Non-pigmented ciliary epithelial cell (primary cell): ENCODE results near the gene AP3S2.
A peak's percentile ranks its signal among the peaks of the same experiment; 100 is the strongest.
"Not testable (repeated sequence)": the region's sequence is repeated elsewhere in the genome, so short reads cannot be mapped to it uniquely, and the experiment has no call there.

Experiments
- DNase-seq: peaks from one replicate; pipeline ENCODE4 v3.0.0-alpha.2; 2010; ENCODE audit warnings: low read depth

The AP3S2 gene

GRCh38 chr15:89864958-89865739, 28.6 kb downstream of the AP3S2 start:
- DNase-seq = no peak

- DNase-seq = no peak
Measured at GRCh38 chr15:89863918-89864317, 29.9 kb downstream of the AP3S2 start.

- DNase-seq = no peak
Measured at GRCh38 chr15:89860891-89861290, 32.9 kb downstream of the AP3S2 start.

- DNase-seq = no peak
Measured at GRCh38 chr15:89860431-89860830, 33.4 kb downstream of the AP3S2 start.

DNA sequence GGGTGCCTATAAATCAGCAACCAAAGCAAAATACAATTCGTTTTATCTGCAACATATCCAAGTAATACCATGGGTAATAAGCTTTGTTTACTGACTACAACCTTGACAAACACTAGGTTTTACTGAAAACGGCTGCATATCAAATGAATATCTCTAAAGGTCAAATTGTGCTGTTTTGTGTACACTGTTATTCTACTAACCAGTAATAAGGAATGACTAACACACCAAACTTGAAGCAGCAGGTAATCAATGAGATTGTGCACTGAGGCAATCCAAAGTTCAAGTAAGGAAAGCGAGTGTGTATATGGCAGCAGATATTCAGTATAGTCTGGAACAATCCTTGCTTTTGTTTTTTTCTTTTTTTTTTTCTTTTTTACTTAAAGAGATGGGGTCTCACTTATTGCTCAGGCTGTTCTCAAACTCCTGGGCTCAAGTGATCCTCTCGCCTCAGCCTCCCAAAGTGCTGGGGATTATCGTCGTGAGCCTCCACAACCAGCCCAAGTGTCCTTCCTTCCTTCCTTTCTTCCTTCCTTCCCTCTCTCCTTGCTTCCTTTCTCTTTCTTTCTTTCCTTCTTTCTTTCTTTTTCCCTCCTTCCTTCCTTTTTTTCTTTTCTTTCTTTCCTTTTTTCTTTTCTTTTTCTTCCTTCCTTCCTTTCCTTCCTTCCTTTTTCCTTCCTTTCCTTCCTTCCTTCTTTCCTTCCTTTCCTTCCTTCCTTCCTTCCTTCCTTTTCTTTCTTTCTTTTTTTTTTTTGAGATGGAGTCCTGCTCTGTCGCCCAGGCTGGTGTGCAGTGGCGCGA, 34.9 kb downstream of the AP3S2 start:
- DNase-seq = no peak

- no peak for DNase-seq
Measured at GRCh38 chr15:89857673-89858072, 36.1 kb downstream of the AP3S2 start.

GRCh38 chr15:89855948-89856347, 37.8 kb downstream of the AP3S2 start:
- DNase-seq = no peak

- DNase-seq = not testable (repeated sequence)
Measured at GRCh38 chr15:89854863-89855262, 38.9 kb downstream of the AP3S2 start.

DNA sequence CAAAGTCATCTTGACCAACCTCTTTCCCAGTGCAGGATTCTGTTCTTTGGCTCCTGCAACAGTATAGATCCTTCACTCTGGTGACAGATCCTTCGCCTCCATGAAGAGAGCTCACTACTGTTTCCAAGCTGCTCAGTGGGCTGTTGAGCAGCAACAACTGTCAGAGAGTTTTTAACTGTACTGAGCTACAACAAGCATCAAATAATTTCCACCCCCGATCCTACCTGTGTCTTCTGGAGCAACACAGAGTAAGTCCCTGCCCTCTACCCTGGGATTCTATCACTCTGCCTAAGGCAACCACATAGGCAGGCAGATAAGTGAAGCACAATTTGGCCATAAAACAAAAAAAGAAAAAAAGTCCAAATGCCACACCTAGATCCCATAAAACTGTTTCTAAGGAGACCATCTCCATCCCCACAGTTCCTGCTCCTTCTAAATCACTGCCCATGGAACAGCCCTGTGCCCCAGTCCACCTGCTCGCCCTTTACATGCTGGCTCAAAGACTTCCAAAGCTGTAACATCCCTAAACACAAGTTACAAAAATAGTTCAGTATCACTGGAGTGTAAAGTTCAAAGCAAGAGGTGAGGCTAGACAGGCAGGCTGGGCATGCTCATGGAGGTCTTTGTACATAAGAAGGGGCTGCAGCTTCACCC, 41.3 kb downstream of the AP3S2 start:
- DNase-seq = no peak

DNA sequence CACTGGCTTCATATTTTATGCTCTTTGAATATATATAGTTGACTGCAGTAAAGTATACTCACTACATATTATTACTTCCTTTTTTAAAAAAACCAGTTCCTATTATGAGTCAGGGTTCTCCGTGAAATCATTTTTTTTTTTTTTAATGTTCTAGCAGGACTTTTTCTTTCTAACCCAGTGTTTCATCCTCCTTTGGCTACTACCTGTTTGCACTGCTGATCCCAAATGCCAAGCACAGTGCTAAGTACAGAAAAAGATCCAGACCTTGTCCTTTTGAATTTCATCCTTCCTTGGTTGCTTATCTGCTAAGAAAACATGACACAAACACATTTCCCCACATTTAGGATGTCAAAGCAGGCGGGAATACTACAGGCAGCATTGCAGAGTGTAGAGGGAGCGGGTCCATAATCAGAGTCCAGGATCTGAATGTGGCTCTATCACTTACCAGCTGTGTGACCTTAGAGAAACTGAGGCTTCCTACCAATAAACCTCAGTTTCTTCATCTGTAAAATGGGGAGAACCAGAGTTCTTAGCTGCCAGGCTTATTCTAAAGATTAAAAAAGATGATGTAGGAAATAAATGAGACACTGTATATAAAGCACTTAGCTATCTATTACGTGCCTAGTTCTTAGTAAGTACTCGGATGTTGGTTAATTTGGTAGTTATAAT, 42.0 kb downstream of the AP3S2 start:
- no peak for DNase-seq

- no peak for DNase-seq
Measured at GRCh38 chr15:89848970-89849292, 44.9 kb downstream of the AP3S2 start.

DNA sequence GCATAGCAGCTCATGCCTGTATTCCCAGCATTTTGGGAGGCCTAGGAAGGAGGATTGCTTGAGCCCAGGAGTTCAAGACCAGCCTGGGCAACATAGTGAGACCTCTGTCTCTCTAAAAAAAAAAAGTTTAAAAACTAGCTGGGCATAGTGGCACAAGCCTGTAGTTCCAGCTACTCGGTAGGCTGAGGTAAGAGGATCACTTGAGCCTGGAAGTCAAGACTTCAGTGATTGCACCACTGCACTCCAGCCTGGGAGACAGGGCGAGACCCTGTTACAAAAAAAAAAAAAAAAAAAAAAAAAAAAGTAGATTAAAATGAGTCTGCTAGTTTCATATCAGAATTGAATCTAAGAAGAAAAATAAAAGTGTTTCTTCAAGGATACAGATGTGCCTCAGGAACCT, 46.7 kb downstream of the AP3S2 start:
- DNase-seq = no peak

GRCh38 chr15:89845305-89845893, 48.4 kb downstream of the AP3S2 start:
- DNase-seq = peak; percentile 83

GRCh38 chr15:89841962-89842361, 51.8 kb downstream of the AP3S2 start:
- no peak for DNase-seq

GRCh38 chr15:89841306-89841705, 52.5 kb downstream of the AP3S2 start:
- DNase-seq = no peak

GRCh38 chr15:89839167-89839810, 54.5 kb downstream of the AP3S2 start:
- DNase-seq = no peak

DNA sequence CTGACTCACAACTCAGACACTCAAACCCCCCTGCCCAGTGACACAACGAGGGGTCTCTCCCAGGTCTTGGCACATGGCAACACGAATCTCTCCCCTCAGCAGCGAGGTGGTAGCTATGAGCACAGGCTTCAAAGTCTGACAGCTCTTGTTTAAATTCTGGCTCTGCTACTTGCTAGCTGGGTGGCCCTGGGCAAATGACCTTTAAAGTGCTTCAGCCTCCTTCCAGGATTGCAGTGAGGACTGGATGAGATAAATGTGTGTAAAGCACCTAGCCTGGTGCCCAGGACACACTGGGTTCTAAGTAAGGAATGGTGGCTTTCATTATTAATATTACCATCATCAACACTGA, 56.0 kb downstream of the AP3S2 start:
- DNase-seq = no peak

DNA sequence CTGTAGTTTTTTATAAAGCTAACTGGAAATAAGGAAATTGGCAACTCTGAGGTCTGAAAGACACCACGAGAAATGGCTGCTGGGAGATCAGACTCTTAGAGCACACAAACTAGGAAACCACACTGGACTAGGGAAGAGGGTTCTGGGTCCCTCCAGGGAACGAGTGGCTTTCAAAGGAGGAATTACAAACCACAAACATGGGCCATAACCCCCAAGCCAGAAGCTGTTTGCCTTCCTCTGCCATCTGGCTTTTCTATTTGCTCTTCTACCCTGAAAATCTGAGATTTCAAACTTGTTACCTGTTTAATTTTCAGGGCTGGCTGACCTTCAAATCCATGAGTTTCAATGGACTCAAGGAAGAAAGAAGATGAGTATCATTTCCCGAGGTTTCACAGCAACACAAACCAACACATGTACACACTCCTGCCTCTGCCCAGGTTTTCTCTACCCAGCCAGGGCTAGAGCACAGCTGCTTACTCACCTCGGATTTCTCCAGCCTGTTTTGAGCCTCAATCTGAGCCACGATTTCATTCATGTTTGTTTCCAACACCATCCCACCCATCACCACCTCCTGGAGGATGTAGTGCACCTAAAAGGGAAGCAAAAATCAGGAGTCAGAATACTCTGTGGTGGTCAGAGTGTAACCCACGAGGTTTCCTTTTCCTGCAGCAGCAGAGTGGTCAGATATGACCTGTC, 56.5 kb downstream of the AP3S2 start:
- DNase-seq = no peak

GRCh38 chr15:89836267-89837133, 57.3 kb downstream of the AP3S2 start:
- DNase-seq = peak; percentile 81

DNA sequence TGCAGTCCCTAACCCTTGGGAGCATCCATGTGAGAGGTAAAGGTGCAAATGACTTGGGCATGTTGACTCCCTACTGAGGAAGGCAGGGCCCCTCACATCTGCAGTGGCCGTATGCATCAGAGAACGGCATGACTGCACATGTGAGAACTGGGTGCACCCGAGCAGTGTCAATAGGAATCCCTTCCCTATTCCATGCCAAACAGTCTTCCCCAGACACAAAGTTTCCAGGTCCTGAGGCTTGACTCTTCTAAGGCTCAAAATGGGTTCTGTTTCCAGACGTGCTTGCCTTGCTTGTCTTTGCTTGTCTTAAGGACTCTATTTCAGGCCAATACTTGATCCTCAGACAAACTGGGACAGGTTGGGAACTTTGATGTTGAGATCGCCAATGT, 58.6 kb downstream of the AP3S2 start:
- DNase-seq = no peak
